Lower leg skin (tissue), 3 donors: Measurements from ENCODE around the gene BDKRB2.

Source experiments
- CTCF ChIP-seq, 3 donors: fragments of 450-650 bp; IDR thresholded peaks; one replicate each; pipeline ENCODE4 v1.5.1; 2016; ENCODE audit warnings: antibody characterized with exemption in 3 of 3, mild to moderate bottlenecking in 3 of 3, moderate library complexity in 2 of 3
- POLR2A ChIP-seq, 2 donors: fragments of 450-650 bp; IDR thresholded peaks; one replicate each; pipeline ENCODE4 v1.6.1; 2016 to 2017; ENCODE audit warnings: antibody characterized with exemption in 2 of 2, mild to moderate bottlenecking in 1 of 2, moderate library complexity in 1 of 2

- no peak for TF ChIP-seq POLR2A (IDR thresholded peaks at IDR 0.05)
- no peak for TF ChIP-seq CTCF (IDR thresholded peaks at IDR 0.05)
Observed at GRCh38 chr14:96180043-96180874, 24.4 kb upstream of the BDKRB2 start.
